ENCODE results near the gene VDR. TPM values are rescaled to one million over a fixed set of nuclear protein-coding genes. Genes with fewer than 3 reads are reported as not detected.

Gene VDR
- total RNA-seq, 2 donors from 2014 or later: 0.59 to 2.2 TPM

- Histone ChIP-seq H3K36me3 (no peaks in the 10 kb centered on the region), H3K4me1 (peaks cover 0 to 13% of the 10 kb centered on the region in 2 donors), H3K27ac (no peak overlapping the region), H3K9me3 (no peaks in the 10 kb centered on the region), H3K27me3 (no peaks in the 10 kb centered on the region), H3K4me3 (no peak overlapping the region)
- no peak for TF ChIP-seq CTCF (IDR thresholded peaks at IDR 0.05)
- no peak for DNase-seq (ENCODE audit: low spot score)
Measured at GRCh38 chr12:47878918-47879481, 25.8 kb downstream of the VDR start.

GRCh38 chr12:47878293-47878917, 26.4 kb downstream of the VDR start:
- no peak for TF ChIP-seq CTCF (IDR thresholded peaks at IDR 0.05)
- Histone ChIP-seq H3K27me3 (no peaks in the 10 kb centered on the region), H3K9me3 (no peaks in the 10 kb centered on the region), H3K4me3 (no peak overlapping the region), H3K4me1 (peaks cover 0 to 13% of the 10 kb centered on the region in 2 donors), H3K36me3 (no peaks in the 10 kb centered on the region), H3K27ac (no peak overlapping the region)
- DNase-seq (ENCODE audit: low spot score): no peak

- H3K4me1 ChIP-seq: peaks cover 0 to under 1% of the 10 kb centered on the region in 2 donors
- no peak for DNase-seq (ENCODE audit: low spot score)
- TF ChIP-seq CTCF (IDR thresholded peaks at IDR 0.05): no peak
- no peak overlapping the region for H3K27ac ChIP-seq
- H3K27me3 ChIP-seq: no peaks in the 10 kb centered on the region
- no peaks in the 10 kb centered on the region for H3K36me3 ChIP-seq
- H3K4me3 ChIP-seq: no peak overlapping the region
- H3K9me3 ChIP-seq: no peaks in the 10 kb centered on the region
Measured at GRCh38 chr12:47877081-47877480, 27.7 kb downstream of the VDR start.

GRCh38 chr12:47876440-47876960, 28.3 kb downstream of the VDR start:
- DNase-seq (ENCODE audit: low spot score): no peak
- no peak overlapping the region for H3K27ac ChIP-seq

GRCh38 chr12:47875746-47876439, 28.9 kb downstream of the VDR start:
- no peak for TF ChIP-seq CTCF (IDR thresholded peaks at IDR 0.05)
- H3K9me3 ChIP-seq: no peaks in the 10 kb centered on the region
- H3K4me3 ChIP-seq: no peak overlapping the region

More at GRCh38 chr12:47876440-47876960, 28.3 kb downstream of the VDR start:
- no peaks in the 10 kb centered on the region for H3K4me1 ChIP-seq
- no peak overlapping the region for H3K4me3 ChIP-seq
- no peaks in the 10 kb centered on the region for H3K27me3 ChIP-seq
- TF ChIP-seq CTCF (IDR thresholded peaks at IDR 0.05): no peak
- H3K9me3 ChIP-seq: no peaks in the 10 kb centered on the region
- no peaks in the 10 kb centered on the region for H3K36me3 ChIP-seq

More at GRCh38 chr12:47875746-47876439, 28.9 kb downstream of the VDR start:
- no peaks in the 10 kb centered on the region for H3K27me3 ChIP-seq
- H3K27ac ChIP-seq: no peak overlapping the region
- no peak for DNase-seq (ENCODE audit: low spot score)
- H3K36me3 ChIP-seq: no peaks in the 10 kb centered on the region
- peaks cover 0 to 1% of the 10 kb centered on the region in 2 donors for H3K4me1 ChIP-seq
